GM19351 (cell line): ENCODE measurements around the gene CHD9.

Experiments
- ATAC-seq: cut with Tn5 transposase; IDR thresholded peaks from one replicate; pipeline ENCODE4 v1.9.1; 2021; ENCODE audit warnings: mild to moderate bottlenecking, moderate library complexity; ENCODE audit not compliant: unreplicated experiment

The CHD9 gene

GRCh38 chr16:53191413-53191812 is 136.6 kb downstream of the CHD9 start:
- ATAC-seq: no peak

DNA sequence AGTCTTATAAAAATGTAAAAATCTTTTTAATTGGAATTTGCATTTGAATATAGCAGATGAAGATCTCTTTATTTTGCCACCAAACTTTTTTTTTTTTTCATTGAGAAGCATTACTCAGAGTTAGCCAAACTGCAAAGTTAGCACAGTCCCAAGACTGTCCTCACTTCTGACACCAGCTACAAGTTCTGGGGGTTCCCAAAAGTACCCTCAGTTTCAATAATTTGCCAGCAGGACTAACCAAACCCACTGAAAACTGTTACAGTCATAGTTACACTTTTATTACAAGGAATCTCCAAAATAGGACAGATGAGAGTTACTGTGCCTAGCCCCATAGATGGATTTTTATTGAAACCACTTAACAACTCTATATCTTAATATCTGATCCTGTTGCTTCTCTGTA is 144.1 kb downstream of the CHD9 start:
- no peak for ATAC-seq

DNA sequence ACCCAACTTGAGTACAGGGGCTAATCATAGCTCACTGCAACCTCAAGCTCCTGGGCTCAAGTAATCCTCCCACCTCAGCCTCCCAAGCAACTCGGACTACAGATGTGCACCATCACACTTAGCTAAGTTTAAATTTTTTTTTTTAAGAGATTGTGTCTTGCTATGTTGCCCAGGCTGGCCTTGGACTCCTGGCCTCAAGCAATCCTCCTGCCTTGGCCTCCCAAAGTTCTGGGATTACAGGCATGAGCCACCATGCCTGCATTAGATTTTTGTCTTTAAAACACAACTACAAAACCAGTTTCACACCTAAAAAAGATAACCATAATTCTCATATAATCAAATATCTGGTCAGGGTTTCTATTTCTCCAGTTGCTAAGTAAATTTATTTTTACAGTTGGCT is 147.1 kb downstream of the CHD9 start:
- ATAC-seq: no peak

GRCh38 chr16:53202398-53202797 is 147.6 kb downstream of the CHD9 start:
- ATAC-seq: no peak

DNA sequence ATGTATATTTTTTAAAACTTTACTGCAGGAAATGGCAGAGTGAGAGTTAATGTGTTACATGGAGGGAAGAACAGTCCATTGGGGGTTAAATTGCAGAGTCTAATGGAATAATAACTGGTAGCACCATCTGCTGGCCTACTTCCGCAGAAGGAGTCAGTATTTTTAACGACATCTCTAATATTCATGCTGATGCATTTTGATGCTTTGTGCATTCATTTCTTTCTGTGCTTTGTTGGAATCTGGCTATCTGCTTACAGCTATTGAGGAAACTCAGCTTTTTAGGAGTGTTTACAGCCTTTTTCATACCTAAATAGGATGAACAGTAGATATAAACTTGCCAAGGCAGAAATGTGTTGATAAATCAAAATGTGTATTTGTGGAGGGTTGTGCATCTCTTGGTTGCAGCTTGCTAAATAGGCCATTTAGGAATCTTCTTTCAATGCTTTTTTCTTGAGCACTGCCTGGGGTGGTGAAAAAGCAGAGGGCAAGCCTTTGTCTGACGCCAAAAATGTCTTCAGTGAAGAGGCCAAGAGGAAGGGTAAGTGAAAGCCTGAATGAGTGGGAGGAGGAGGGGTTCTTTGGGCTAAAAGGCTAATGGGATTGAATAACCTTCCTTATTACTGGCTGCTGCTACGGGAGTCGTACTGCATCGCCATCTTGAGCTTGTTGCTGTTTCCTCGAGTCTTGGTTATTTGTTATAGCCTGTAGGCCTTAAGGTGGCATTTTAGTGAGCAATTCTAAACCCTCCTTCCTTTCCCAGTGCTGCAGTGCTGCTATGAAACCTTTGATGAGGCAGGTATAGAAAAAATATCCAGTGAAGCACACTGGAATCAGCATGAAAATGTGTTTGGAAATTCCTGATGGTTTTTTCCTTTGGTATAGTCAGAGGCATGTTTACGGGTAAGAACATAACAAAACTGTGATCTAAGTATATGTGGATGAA is 153.3 kb downstream of the CHD9 start:
- peak; percentile 89 for ATAC-seq

GRCh38 chr16:53209429-53209828 is 154.6 kb downstream of the CHD9 start:
- ATAC-seq: no peak

DNA sequence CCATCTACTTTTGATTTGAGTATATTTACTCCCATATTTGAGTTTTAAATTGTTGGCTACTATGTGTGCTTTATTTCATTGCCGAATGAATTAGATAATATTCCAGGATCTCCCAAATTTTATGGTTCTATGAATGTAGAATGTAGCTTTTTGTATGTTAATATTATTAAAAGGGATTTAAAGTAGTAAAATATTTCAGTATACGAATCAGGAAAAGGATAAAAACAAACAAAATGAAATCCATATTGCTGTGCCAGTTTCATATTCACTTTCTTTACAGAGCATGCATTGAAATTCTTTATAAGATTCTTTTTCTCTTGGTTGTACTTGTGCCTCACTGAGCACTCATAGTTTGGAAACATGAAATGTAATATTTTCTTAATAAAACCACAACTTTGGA is 155.1 kb downstream of the CHD9 start:
- no peak for ATAC-seq

DNA sequence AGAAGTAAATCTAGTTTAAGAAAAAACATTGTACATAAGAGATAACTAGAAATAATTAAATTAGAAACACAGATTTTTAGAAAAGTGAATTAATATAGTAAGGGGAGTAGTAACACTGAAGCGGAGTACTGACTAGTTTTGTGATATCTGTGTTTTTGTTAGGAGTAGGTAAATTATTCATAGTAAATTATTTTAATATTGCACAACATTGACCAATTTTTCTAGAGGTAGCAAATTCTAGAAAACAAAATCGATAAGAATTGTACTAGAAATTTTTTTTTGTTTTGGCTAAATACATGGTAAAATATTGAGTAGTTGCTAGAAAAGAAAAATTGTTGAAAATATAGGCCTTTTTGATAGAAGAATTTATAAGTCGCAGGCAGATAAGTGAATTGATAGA is 156.5 kb downstream of the CHD9 start:
- ATAC-seq: no peak

DNA sequence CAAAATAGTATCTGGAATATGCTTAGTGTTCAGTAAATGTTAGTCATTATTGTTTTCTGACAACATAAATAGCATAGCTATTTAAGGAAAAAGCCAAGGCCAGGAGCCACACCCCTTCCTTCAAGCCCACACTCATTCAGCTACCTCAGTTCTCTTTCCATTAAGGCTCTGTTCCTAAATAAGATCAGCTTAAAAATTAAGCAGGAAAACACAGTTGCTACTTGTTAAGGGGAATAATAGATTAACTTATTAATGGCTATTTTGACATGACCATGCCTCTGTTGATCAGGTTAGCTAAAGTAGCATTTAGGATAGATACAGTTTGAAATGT is 158.1 kb downstream of the CHD9 start:
- ATAC-seq: no peak

DNA sequence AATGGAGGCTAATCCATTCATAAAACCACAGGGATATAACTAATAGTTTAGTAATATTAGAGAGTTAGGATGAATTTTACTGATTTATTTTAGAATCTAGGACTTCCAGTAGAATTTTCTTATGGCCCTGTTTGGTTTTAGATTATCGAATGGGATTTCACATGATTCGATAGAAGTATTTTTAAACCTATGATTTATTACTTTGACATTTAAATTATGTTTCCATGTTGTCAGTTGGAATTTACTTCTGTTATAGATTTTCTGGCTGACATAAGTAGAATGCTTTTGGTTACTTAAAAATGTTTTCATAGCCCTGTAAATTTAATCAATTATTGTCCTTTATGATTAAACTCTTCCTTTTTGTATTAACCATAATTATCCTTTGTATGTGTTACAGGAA is 158.8 kb downstream of the CHD9 start:
- ATAC-seq: no peak

DNA sequence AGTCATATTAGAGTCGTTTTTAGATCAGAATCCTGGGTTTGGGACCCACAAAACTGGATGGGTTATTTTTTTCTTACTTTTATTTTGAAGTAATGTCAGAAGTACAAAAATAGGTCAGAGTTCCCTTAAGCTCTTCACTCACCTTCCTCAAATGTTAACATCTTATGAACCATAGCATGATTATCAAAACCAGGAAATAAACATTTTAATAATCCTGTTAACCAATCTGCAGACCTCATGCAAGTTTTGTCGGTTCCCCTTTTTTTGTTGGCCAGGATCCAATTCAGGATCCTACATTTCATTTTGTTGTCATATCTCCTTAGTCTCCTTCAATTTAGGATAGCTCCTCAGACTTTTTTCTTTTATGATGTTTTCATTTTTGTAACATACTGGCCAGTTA is 162.0 kb downstream of the CHD9 start:
- ATAC-seq: no peak

GRCh38 chr16:53219371-53219770 is 164.6 kb downstream of the CHD9 start:
- ATAC-seq: no peak

- ATAC-seq: peak; percentile 66
Measured at GRCh38 chr16:53219795-53220454, 165.1 kb downstream of the CHD9 start.

GRCh38 chr16:53220585-53220984 is 165.8 kb downstream of the CHD9 start:
- ATAC-seq: no peak

DNA sequence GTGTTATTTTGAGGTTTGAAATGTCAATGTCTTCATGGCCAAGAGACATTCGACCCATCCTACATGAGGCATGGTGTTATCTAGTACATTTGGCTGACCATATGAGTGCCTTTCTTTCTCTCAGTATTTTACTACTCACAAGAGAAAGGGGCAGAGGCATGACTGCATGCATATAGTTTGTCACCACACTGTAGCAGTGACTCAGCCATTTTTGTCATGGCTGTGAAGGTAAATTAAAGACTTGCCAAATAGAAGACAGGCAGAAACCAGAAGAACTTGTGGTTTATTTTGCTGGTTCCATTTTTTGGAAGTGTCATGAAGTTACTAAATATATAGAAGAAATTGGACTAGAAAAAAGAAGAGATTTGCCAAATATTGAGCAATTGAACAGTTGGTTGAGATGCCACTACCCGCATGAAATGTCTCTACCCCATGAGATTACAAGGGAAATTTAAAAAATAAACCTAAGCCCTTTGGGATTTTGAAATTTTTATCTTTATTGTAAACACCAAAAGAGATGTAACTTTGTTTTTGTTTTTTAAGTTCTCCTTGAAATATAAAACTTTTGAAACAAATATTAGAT is 170.3 kb downstream of the CHD9 start:
- ATAC-seq: no peak

- no peak for ATAC-seq
Measured at GRCh38 chr16:53232826-53233529, 178.2 kb downstream of the CHD9 start.

- ATAC-seq: no peak
Measured at GRCh38 chr16:53234836-53235235, 180.0 kb downstream of the CHD9 start.

GRCh38 chr16:53235851-53236250 is 181.1 kb downstream of the CHD9 start:
- ATAC-seq: no peak

DNA sequence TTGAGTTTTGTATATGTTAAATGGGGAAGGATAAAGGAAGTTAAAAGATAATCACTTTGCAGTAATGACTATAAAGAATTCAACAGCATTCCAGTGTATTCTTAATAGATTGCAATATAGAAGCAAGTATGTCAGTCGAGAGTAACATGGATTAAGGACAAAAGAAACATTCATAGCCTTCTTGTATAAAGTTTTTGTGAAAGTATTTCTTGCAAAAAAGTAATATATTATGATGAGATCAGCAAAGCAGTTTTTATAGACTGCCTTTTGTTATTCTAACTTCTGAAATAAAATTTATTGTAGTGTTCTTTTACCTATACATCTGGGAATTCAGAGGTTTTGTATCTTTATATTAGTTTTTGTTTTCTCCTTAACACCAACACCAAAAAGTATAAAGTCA is 194.5 kb downstream of the CHD9 start:
- ATAC-seq: no peak

GRCh38 chr16:53257001-53257400 is 202.2 kb downstream of the CHD9 start:
- no peak for ATAC-seq

- ATAC-seq: no peak
Measured at GRCh38 chr16:53258809-53259208, 204.0 kb downstream of the CHD9 start.
